AG04450 (cell line): ENCODE measurements around the gene CWC15. TPM values are rescaled to one million over a fixed set of nuclear protein-coding genes. Genes with fewer than 3 reads are reported as not detected.
"Not testable (repeated sequence)": the region's sequence is repeated elsewhere in the genome, so short reads cannot be mapped to it uniquely, and the experiment has no call there.

Source experiments
- CTCF ChIA-PET: fragments of 300-600, 350-600 bp; formaldehyde crosslinking; extraction: SDS; loops from one replicate; lab custom pipeline; 2022; ENCODE audit warnings: antibody characterized with exemption, inconsistent platforms; lab: Charles Lee
- POLR2A ChIA-PET: fragments of 350-600 bp; formaldehyde crosslinking; extraction: SDS; loops from one replicate; lab custom pipeline; 2021; ENCODE audit warnings: antibody characterized with exemption, inconsistent platforms; lab: Yijun Ruan, JAX
- DNase-seq: peaks from one replicate; pipeline ENCODE4 v3.0.0-alpha.2; 2011; ENCODE audit warnings: low read depth, low spot score
- H3K27ac ChIP-seq: one replicate; pipeline ENCODE4 v1.5.1; 2012; ENCODE audit warnings: low read depth, low read length, control low read depth
- H3K27me3 ChIP-seq: one replicate; pipeline ENCODE4 v1.6.0; 2012; ENCODE audit warnings: low read length; ENCODE audit not compliant: control insufficient read depth, insufficient read depth
- H3K4me3 ChIP-seq: 2 replicates; pipeline ENCODE4 v1.5.1; 2011; ENCODE audit warnings: mild to moderate bottlenecking, low read depth, low read length, control low read depth
- H3K9me3 ChIP-seq: 2 replicates; pipeline ENCODE4 v1.5.1; 2012; ENCODE audit warnings: low read length; ENCODE audit not compliant: control insufficient read depth, insufficient read depth
- polyA minus RNA-seq: library from RNA; depleted of rRNA, polyadenylated mRNA; stranded (reverse); fragments of >200 nt; gene quantifications from 2 replicates; pipeline ENCODE4 v1.2.3, GENCODE V29; 2011; rRNA and poly(A)+ RNA removed
- polyA plus RNA-seq: library from polyadenylated mRNA; depleted of rRNA; stranded (reverse); fragments of >200 nt; gene quantifications from 2 replicates; pipeline ENCODE4 v1.2.3, GENCODE V29; 2011; rRNA removed
- TF ChIP-seq, protein P1 (sequence below): IDR thresholded peaks from 2 replicates; pipeline ENCODE4 v1.5.1; 2011; ENCODE audit warnings: low read depth, low read length, control low read depth, inconsistent platforms

The CWC15 gene
- 51.0 and 61.9 TPM in 2 replicates for polyA plus RNA-seq
- polyA minus RNA-seq: 20.0 and 27.2 TPM in 2 replicates

DNA sequence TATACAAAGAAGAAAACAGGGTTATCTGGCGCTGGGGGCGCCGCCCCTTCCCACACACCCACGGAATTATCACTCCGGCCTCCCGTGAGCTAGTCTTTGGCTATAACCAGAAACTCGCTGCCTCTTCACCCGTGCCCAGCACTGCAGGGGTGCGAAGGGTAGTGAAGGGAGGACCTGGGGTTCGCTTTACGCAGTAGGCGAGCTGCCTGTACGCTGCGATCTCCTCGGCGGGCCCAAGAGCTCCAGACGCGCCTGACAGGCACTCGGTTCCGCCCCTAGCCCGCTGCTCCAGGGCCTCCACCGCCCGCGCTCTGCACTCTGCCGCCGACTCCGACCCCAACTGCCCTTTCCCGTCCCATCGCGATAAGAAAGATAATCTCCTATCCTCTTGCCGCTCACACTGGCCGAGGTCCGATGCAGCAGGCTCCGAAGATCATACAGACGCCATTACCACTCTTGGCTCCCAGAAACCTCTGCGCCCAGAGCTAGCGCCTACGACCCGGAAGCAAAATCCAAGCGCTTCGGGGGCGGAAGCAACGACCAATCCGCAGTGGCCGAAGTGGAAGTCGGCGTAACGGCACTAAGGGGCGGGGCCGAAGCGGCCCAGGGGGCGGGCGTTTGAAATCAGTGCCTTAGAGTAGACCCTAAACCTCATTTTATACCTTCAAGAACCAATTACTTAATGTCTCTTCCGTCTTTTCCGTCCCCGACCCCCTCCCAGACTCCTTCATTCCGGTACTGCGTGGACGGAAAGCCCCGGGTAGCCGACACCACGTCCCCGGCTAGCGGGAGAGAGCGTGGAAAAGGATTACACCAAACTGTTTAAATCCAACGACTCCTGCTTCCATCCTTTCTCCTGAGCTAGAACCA is at the start of gene CWC15, which contains the start of gene KDM4D:
CWC15 (minus strand) TSS at position 458 of the 870 bp plus-strand sequence. CDS start 1,371 bp downstream, outside the sequence.
KDM4D (plus strand) TSS at position 611 of the 870 bp plus-strand sequence. CDS start 23,664 bp downstream, outside the sequence.
- Histone ChIP-seq H3K4me3 (peak within 1 kb of the TSS; percentile 97), H3K27me3 (no peaks in the 10 kb centered on the region), H3K27ac (peak within 1 kb of the TSS; percentile 84), H3K9me3 (no peaks in the 10 kb centered on the region; the same call in 1 of the 2 replicates)
- ChIA-PET POLR2A (interaction anchor here (0.6 to 1.4 kb wide), 7 partner anchors 12 to 792 kb away, joined by 3 to 7 read pairs (median 4); partner anchors contain the start of gene SRSF8), CTCF (interaction anchor here (0.6 to 1.9 kb wide), 8 partner anchors 11 to 903 kb away, joined by 3 to 8 read pairs (median 4); partner anchors contain the start of gene SRSF8)
- TF ChIP-seq, protein P1, sequence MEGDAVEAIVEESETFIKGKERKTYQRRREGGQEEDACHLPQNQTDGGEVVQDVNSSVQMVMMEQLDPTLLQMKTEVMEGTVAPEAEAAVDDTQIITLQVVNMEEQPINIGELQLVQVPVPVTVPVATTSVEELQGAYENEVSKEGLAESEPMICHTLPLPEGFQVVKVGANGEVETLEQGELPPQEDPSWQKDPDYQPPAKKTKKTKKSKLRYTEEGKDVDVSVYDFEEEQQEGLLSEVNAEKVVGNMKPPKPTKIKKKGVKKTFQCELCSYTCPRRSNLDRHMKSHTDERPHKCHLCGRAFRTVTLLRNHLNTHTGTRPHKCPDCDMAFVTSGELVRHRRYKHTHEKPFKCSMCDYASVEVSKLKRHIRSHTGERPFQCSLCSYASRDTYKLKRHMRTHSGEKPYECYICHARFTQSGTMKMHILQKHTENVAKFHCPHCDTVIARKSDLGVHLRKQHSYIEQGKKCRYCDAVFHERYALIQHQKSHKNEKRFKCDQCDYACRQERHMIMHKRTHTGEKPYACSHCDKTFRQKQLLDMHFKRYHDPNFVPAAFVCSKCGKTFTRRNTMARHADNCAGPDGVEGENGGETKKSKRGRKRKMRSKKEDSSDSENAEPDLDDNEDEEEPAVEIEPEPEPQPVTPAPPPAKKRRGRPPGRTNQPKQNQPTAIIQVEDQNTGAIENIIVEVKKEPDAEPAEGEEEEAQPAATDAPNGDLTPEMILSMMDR: no peak
- DNase-seq: peak; percentile 69

DNA sequence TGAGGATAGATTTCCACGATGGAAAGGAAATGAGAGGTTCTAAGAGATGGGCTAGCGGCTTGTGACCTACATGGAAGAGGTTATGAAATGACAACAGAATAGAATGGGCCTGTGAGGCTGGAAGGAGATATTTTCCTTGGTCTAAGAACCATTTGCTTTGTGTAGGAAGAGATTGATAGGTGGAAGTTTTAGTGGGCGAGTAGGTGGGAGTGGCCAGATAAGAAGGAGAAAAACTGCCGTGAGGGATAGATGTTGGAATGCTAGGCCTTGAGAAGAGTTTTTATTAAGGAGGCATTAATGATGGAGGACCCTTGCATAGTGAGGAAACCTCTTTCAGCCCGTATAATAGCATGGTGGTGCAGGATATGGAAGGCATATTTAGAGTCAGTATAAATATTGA is 48.1 kb upstream of the CWC15 start:
- CTCF ChIA-PET, H3K27ac ChIP-seq, H3K9me3 ChIP-seq, POLR2A ChIA-PET, H3K4me3 ChIP-seq, H3K27me3 ChIP-seq, DNase-seq: not testable (repeated sequence)

DNA sequence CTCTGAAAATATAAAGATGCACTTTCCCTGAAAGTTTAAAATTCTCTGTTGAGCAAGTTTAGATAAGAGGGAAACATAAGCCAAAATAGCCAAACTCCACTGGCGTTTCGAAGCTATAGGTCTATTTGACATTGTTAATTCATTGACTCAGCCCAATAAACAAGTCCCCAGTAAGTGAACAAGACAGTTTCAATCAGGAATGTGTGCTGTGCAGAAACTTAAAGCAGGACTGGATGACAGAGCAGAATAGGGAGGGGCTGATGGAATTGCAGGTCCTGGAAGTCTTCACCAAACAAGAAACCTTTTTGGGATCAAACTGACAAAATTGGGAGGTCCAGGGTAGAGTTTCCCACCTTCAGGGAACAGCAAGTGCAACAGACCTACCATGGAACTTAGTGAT is 42.8 kb upstream of the CWC15 start:
- Histone ChIP-seq H3K27me3 (peaks cover 3% of the 10 kb centered on the region), H3K9me3 (no peaks in the 10 kb centered on the region), H3K4me3 (no peak overlapping the region), H3K27ac (no peak overlapping the region)
- ChIA-PET POLR2A (no interaction called here), CTCF (interaction anchor here (1.4 kb wide), 1 partner anchor 392 kb away, joined by 4 read pairs; no protein-coding TSS in a partner anchor)
- TF ChIP-seq, protein P1: no peak
- DNase-seq: no peak

DNA sequence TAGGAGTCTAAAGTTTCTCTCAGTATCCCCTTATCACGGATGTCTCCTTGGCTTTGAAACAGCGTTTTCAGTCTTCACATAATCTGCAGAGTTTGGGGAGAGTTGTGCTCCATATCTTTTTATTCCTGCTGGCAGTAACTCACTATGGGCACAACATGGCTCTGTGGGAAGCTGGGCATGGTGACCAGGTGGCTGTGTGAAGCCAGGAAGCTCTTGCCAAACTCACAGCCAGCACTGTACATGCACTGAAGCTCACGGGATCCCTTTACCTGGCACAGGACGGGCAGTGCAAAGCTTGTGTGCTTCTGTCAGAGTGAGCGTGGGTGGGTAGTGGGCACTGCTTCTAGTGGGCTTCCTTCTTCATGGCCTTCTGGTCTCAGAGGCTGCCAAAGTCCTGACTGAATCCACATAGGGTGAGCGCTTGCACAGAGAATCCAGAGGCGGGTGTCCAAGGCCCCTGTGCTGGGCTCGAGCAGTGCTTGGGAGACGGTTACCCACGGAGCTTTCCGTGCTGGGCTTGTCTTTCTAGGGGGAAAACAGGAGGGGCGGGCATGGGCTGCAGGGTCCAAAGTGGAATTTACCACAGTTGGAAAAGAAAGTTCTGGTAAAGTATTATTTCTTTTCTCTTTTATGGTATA is 40.9 kb upstream of the CWC15 start:
- no peak for DNase-seq
- TF ChIP-seq, protein P1: no peak
- POLR2A ChIA-PET: no interaction called here
- no peaks in the 10 kb centered on the region for H3K9me3 ChIP-seq
- H3K4me3 ChIP-seq: no peak overlapping the region
- H3K27me3 ChIP-seq: peaks cover 3% of the 10 kb centered on the region
- CTCF ChIA-PET: no interaction called here
- H3K27ac ChIP-seq: no peak overlapping the region

DNA sequence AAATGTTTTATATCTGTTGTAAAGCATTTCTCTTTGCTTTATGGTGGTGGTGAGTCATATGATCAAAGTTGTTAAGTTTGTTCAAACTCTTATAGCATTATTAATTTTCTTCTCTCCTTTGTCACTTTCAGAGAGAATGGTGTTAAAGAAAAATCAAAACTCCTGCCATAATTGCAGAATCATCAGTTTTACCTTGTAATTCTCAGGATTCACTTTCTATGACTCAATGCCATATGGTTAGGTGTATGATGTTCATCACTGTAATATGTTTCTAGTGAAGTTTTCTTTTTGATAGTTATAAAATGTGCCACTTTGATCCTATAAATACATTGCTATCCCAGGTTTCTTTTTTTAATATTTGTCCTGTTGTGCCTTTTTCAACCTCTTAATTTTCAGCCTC is 38.0 kb upstream of the CWC15 start:
- DNase-seq: no peak
- Histone ChIP-seq H3K27me3 (peaks cover 3% of the 10 kb centered on the region), H3K4me3 (no peak overlapping the region), H3K9me3 (no peaks in the 10 kb centered on the region), H3K27ac (no peak overlapping the region)
- ChIA-PET CTCF (no interaction called here), POLR2A (no interaction called here)
- TF ChIP-seq, protein P1: no peak
